Lower leg skin (tissue), 3 donors: ENCODE measurements around the gene CPEB3.

ENCODE experiments used
- POLR2A ChIP-seq, 2 donors: fragments of 450-650 bp; IDR thresholded peaks; one replicate each; pipeline ENCODE4 v1.6.1; 2016 to 2017; ENCODE audit warnings: antibody characterized with exemption in 2 of 2, mild to moderate bottlenecking in 1 of 2, moderate library complexity in 1 of 2
- TF ChIP-seq, protein P1 (sequence below), 3 donors: fragments of 450-650 bp; IDR thresholded peaks; one replicate each; pipeline ENCODE4 v1.5.1; 2016; ENCODE audit warnings: antibody characterized with exemption in 3 of 3, mild to moderate bottlenecking in 3 of 3, moderate library complexity in 2 of 3

DNA sequence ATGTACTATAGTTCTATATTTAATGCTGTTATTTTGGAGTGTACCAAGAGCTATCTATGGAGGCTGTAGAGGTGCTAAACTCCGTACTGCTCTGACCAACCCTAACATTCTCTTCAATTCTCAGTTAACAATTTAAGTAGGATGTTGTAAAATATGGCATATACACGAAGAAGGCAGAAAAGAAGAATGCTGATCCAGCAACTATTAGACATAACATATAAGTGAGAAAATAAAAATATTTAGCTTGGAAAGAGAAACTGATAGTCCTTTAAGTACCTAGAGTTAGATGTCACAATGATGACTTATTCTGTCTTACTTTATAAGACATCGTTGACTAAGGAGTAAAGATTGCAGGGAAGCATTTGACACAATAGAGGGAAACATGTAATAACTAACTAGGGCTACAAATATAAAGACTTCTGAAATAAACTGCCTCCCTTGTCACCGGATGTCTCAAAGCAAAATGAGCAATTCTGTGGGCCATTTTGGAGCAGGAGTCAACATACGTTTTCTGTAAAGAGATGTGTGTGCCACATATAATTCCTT, 159.5 kb downstream of the CPEB3 start:
- TF ChIP-seq POLR2A (IDR thresholded peaks at IDR 0.05): no peak
- TF ChIP-seq, protein P1, sequence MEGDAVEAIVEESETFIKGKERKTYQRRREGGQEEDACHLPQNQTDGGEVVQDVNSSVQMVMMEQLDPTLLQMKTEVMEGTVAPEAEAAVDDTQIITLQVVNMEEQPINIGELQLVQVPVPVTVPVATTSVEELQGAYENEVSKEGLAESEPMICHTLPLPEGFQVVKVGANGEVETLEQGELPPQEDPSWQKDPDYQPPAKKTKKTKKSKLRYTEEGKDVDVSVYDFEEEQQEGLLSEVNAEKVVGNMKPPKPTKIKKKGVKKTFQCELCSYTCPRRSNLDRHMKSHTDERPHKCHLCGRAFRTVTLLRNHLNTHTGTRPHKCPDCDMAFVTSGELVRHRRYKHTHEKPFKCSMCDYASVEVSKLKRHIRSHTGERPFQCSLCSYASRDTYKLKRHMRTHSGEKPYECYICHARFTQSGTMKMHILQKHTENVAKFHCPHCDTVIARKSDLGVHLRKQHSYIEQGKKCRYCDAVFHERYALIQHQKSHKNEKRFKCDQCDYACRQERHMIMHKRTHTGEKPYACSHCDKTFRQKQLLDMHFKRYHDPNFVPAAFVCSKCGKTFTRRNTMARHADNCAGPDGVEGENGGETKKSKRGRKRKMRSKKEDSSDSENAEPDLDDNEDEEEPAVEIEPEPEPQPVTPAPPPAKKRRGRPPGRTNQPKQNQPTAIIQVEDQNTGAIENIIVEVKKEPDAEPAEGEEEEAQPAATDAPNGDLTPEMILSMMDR (IDR thresholded peaks at IDR 0.05): no peak
